IMR-90 (cell line): ENCODE results near the gene GLCCI1. TPM values are rescaled to one million over a fixed set of nuclear protein-coding genes. Genes with fewer than 3 reads are reported as not detected.

Experiments used
- ATAC-seq: fragments of 200-7000 bp; cut with Tn5 transposase; 2 replicates; pipeline ENCODE4 v1.9.1; 2020; ENCODE audit warnings: low read depth, mild to moderate bottlenecking, moderate library complexity
- BruUV-seq: library from RNA; stranded (reverse); fragments of 400-500 nt; replicated peaks from 2 replicates; lab custom pipeline; 2021; lab: Mats Ljungman, UMichigan
- CTCF ChIA-PET: fragments of 300-600 bp; formaldehyde crosslinking; extraction: SDS; loops from one replicate; lab custom pipeline; 2021; ENCODE audit warnings: antibody characterized with exemption; lab: Yijun Ruan, JAX
- POLR2A ChIA-PET: fragments of 300-600 bp; sonication (Branson Sonifier 250); formaldehyde crosslinking; loops from one replicate; lab custom pipeline; 2022; ENCODE audit warnings: antibody characterized with exemption; ENCODE audit not compliant: unreplicated experiment; lab: Charles Lee
- DNase-seq: peaks from one replicate; pipeline ENCODE4 v3.0.0; 2013
- H2AFZ ChIP-seq: replicated peaks from 2 replicates; pipeline ENCODE3; 2013; ENCODE audit warnings: low read length, mild to moderate bottlenecking; ENCODE audit not compliant: poor library complexity
- H2AK5ac ChIP-seq: 2 replicates; pipeline ENCODE4 v1.6.1; 2013; ENCODE audit warnings: low read depth, low read length, inconsistent platforms
- H2AK9ac ChIP-seq: replicated peaks from 2 replicates; pipeline ENCODE3; 2013; ENCODE audit warnings: mild to moderate bottlenecking, low read depth, low read length, moderate library complexity; ENCODE audit not compliant: poor library complexity
- H2BK120ac ChIP-seq: 2 replicates; pipeline ENCODE4 v1.6.1; 2013; ENCODE audit warnings: low read depth, low read length, inconsistent platforms
- H2BK15ac ChIP-seq: 3 replicates; pipeline ENCODE4 v1.6.1; 2013; ENCODE audit warnings: low read depth, low read length, inconsistent platforms
- H2BK20ac ChIP-seq: 2 replicates; pipeline ENCODE4 v1.6.1; 2013; ENCODE audit warnings: low read depth, mild to moderate bottlenecking, inconsistent platforms, low read length, moderate library complexity
- H2BK5ac ChIP-seq: 2 replicates; pipeline ENCODE4 v1.6.1; 2013; ENCODE audit warnings: mild to moderate bottlenecking, low read depth, low read length, inconsistent platforms; ENCODE audit not compliant: poor library complexity, severe bottlenecking
- H3K14ac ChIP-seq: replicated peaks from 2 replicates; pipeline ENCODE4 v1.6.1; 2013; ENCODE audit warnings: low read depth, low read length, inconsistent platforms
- H3K18ac ChIP-seq: 2 replicates; pipeline ENCODE4 v1.6.1; 2013; ENCODE audit warnings: low read depth, low read length, control low read depth
- H3K23ac ChIP-seq: 2 replicates; pipeline ENCODE4 v1.6.1; 2013; ENCODE audit warnings: low read depth, low read length, inconsistent platforms
- H3K27ac ChIP-seq: 2 replicates; pipeline ENCODE4 v1.5.1; 2013; ENCODE audit warnings: mild to moderate bottlenecking, control low read depth, low read length; ENCODE audit not compliant: insufficient read depth
- H3K27me3 ChIP-seq: 2 replicates; pipeline ENCODE4 v1.6.1; 2013; ENCODE audit warnings: low read length; ENCODE audit not compliant: control insufficient read depth, insufficient read depth
- H3K36me3 ChIP-seq: 2 replicates; pipeline ENCODE4 v1.6.1; 2013; ENCODE audit warnings: low read length, mixed read lengths; ENCODE audit not compliant: control insufficient read depth, insufficient read depth
- H3K4ac ChIP-seq: 2 replicates; pipeline ENCODE4 v1.6.1; 2013; ENCODE audit warnings: low read depth, low read length, inconsistent platforms
- H3K4me1 ChIP-seq: 2 replicates; pipeline ENCODE4 v1.6.1; 2013; ENCODE audit warnings: low read length, mixed read lengths; ENCODE audit not compliant: control insufficient read depth, insufficient read depth
- H3K4me2 ChIP-seq: 2 replicates; pipeline ENCODE4 v1.6.1; 2013; ENCODE audit warnings: low read depth, mild to moderate bottlenecking, control low read depth, low read length, moderate library complexity
- H3K4me3 ChIP-seq: 2 replicates; pipeline ENCODE4 v1.5.1; 2013; ENCODE audit warnings: low read depth, mild to moderate bottlenecking, control low read depth, low read length, moderate library complexity; ENCODE audit not compliant: insufficient read depth
- H3K56ac ChIP-seq: 2 replicates; pipeline ENCODE4 v1.6.1; 2013; ENCODE audit warnings: low read length, inconsistent platforms; ENCODE audit not compliant: insufficient read depth; ENCODE audit errors: extremely low read depth
- H3K79me1 ChIP-seq, 2 experiments: 2 replicates each; pipeline ENCODE4 v1.6.1; 2013; ENCODE audit warnings: low read length in 2 of 2, inconsistent platforms in 1 of 2, low read depth in 1 of 2
- H3K9ac ChIP-seq: 2 replicates; pipeline ENCODE4 v1.6.1; 2013; ENCODE audit warnings: low read depth, low read length, control low read depth
- H3K9me1 ChIP-seq: 2 replicates; pipeline ENCODE4 v1.6.1; 2013; ENCODE audit warnings: low read length, inconsistent platforms; ENCODE audit not compliant: insufficient read depth
- H3K9me3 ChIP-seq: 2 replicates; pipeline ENCODE4 v1.6.1; 2013; ENCODE audit warnings: low read length; ENCODE audit not compliant: control insufficient read depth, insufficient read depth
- H4K20me1 ChIP-seq: 2 replicates; pipeline ENCODE4 v1.6.1; 2013; ENCODE audit warnings: low read length, inconsistent platforms; ENCODE audit not compliant: insufficient read depth
- H4K5ac ChIP-seq: 2 replicates; pipeline ENCODE4 v1.6.1; 2013; ENCODE audit warnings: mild to moderate bottlenecking, low read depth, low read length, control low read depth
- H4K8ac ChIP-seq, 2 experiments: 2 replicates each; pipeline ENCODE4 v1.6.1; 2013; ENCODE audit warnings: low read depth in 2 of 2, low read length in 2 of 2, control low read depth in 1 of 2, inconsistent platforms in 1 of 2
- H4K91ac ChIP-seq: 2 replicates; pipeline ENCODE4 v1.6.1; 2013; ENCODE audit warnings: low read depth, low read length, inconsistent platforms; ENCODE audit not compliant: insufficient read depth
- CHD1 ChIP-seq: IDR thresholded peaks from 2 replicates; pipeline ENCODE4 v1.6.1; 2012; ENCODE audit warnings: low read depth, low read length, improper control_type of control experiment
- FOS ChIP-seq: fragments of 150-350 bp; IDR thresholded peaks from 2 replicates; pipeline ENCODE4 v1.6.1; 2016; ENCODE audit warnings: low read depth, low read length
- MAFK ChIP-seq: IDR thresholded peaks from 2 replicates; pipeline ENCODE4 v1.6.1; 2012; ENCODE audit warnings: low read depth, low read length, improper control_type of control experiment
- MXI1 ChIP-seq: IDR thresholded peaks from 2 replicates; pipeline ENCODE4 v1.6.1; 2012; ENCODE audit warnings: low read depth, mild to moderate bottlenecking, low read length, moderate library complexity, borderline replicate concordance
- NFE2L2 ChIP-seq: fragments of 150-350 bp; IDR thresholded peaks from 2 replicates; pipeline ENCODE4 v1.6.1; 2016; ENCODE audit warnings: low read depth, mild to moderate bottlenecking, low read length
- POLR2A ChIP-seq: IDR thresholded peaks from 2 replicates; pipeline ENCODE4 v1.6.1; 2012; ENCODE audit warnings: mild to moderate bottlenecking, low read depth, low read length
- RAD21 ChIP-seq: IDR thresholded peaks from 2 replicates; pipeline ENCODE4 v1.6.1; 2012; ENCODE audit warnings: low read length, improper control_type of control experiment
- RFX5 ChIP-seq: IDR thresholded peaks from 2 replicates; pipeline ENCODE4 v1.8.0; 2012; ENCODE audit warnings: low read depth, mild to moderate bottlenecking, low read length, moderate library complexity
- WGBS, 2 experiments: methylation state at CpG; one replicate each; pipeline versions ENCODE4 v1.1.5 to v1.1.7; 2013; ENCODE audit warnings: missing lambda C conversion rate in 2 of 2; ENCODE audit not compliant: insufficient read length in 1 of 2; ENCODE audit errors: extremely low coverage in 2 of 2; 5-methylcytosine and 5-hydroxymethylcytosine counted together
- dilution Hi-C: fragments of 300-500 bp; cut with HindIII; formaldehyde crosslinking; loops from one replicate; pipeline ENCODE4 v1.14.3; 2018; ENCODE audit warnings: low sequenced_read_pairs; ENCODE audit not compliant: unreplicated experiment
- in situ Hi-C: fragments of 300-500 bp; cut with MboI; formaldehyde crosslinking; loops from 3 replicates; pipeline ENCODE4 v1.14.3; 2019; ENCODE audit warnings: low sequenced_read_pairs, inconsistent platforms, mixed read lengths
- intact Hi-C: fragments of 100-400 bp; cut with micrococcal nuclease; formaldehyde crosslinking; loops from 2 replicates; pipeline ENCODE4 v1.10.0; 2022
- polyA plus RNA-seq, 3 experiments: library from polyadenylated mRNA; depleted of rRNA; stranded (reverse); fragments of >200 nt; gene quantifications; 2 replicates each; pipeline ENCODE4 v1.2.3, GENCODE V29; 2012; ENCODE audit warnings: low replicate concordance in 1 of 3
- total RNA-seq: library from RNA; depleted of rRNA; stranded (reverse); fragments of >200 nt; gene quantifications from 2 replicates; pipeline ENCODE4 v1.2.3, GENCODE V29; 2012
- TF ChIP-seq, protein P1 (sequence below): fragments of 150-350 bp; IDR thresholded peaks from 2 replicates; pipeline ENCODE4 v1.6.1; 2016; ENCODE audit warnings: low read depth, mild to moderate bottlenecking, low read length, moderate library complexity, borderline replicate concordance

The GLCCI1 gene
- total and polyA plus RNA-seq, 2 of the 4 experiments (the other 2 are of a cell fraction): 4.1 to 6.2 TPM

GRCh38 chr7:7982904-7983303 lies 14.3 kb downstream of the GLCCI1 start:
- TF ChIP-seq MXI1 (no peak), CHD1 (no peak), FOS (no peak), RFX5 (no peak), NFE2L2 (no peak), RAD21 (no peak), POLR2A (no peak), MAFK (no peak)
- TF ChIP-seq, protein P1, sequence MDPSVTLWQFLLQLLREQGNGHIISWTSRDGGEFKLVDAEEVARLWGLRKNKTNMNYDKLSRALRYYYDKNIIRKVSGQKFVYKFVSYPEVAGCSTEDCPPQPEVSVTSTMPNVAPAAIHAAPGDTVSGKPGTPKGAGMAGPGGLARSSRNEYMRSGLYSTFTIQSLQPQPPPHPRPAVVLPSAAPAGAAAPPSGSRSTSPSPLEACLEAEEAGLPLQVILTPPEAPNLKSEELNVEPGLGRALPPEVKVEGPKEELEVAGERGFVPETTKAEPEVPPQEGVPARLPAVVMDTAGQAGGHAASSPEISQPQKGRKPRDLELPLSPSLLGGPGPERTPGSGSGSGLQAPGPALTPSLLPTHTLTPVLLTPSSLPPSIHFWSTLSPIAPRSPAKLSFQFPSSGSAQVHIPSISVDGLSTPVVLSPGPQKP: no peak
- Histone ChIP-seq H2BK5ac (no peak overlapping the region), H3K18ac (no peak overlapping the region), H3K79me1 (peaks cover 7 to 27% of the 10 kb centered on the region in 2 experiments), H3K4me1 (no peaks in the 10 kb centered on the region; the same call in 1 of the 2 replicates), H3K4me3 (no peak overlapping the region), H2BK120ac (no peak overlapping the region), H3K9me3 (no peaks in the 10 kb centered on the region), H3K9me1 (no peaks in the 10 kb centered on the region), H3K9ac (no peak overlapping the region), H3K27me3 (no peaks in the 10 kb centered on the region), H2BK15ac (no peak overlapping the region), H3K56ac (no peak overlapping the region), H3K36me3 (no peaks in the 10 kb centered on the region), H4K5ac (no peak overlapping the region), H4K91ac (no peak overlapping the region), H3K4me2 (no peak overlapping the region), H4K20me1 (peaks cover 1% of the 10 kb centered on the region; the same call in 1 of the 2 replicates), H3K4ac (no peak overlapping the region), H3K27ac (no peak overlapping the region), H2AK5ac (no peak overlapping the region), H4K8ac (no peak overlapping the region), H3K14ac (no peak overlapping the region), H3K23ac (no peak overlapping the region), H2AK9ac (no peak overlapping the region), H2BK20ac (no peak overlapping the region), H2AFZ (no peak overlapping the region)
- dilution Hi-C loops (no loop called here), in situ Hi-C loops (no loop called here), intact Hi-C loops (no loop called here)
- WGBS, 2 experiments: no CpG with 5 or more reads among the region's 4 CpGs
- ATAC-seq (no peak), DNase-seq (no peak)
- CTCF ChIA-PET: no interaction called here
- BruUV-seq: no TSS peak
- POLR2A ChIA-PET: no interaction called here
